Epithelial cell of esophagus (primary cell): ENCODE measurements around the gene OTUD7B.

Source experiments
- DNase-seq: peaks from one replicate; pipeline ENCODE4 v3.0.0; 2010; ENCODE audit warnings: low read depth
- H3K4me3 ChIP-seq: 2 replicates; pipeline ENCODE4 v1.5.1; 2011; ENCODE audit warnings: mild to moderate bottlenecking, low read length, control low read depth
- CTCF ChIP-seq: IDR thresholded peaks from 2 replicates; pipeline ENCODE4 v1.5.1; 2011; ENCODE audit warnings: low read depth, mild to moderate bottlenecking, low read length, control low read depth, inconsistent platforms; ENCODE audit not compliant: insufficient read depth; ENCODE audit errors: missing control alignments

Gene OTUD7B

GRCh38 chr1:149937759-149938158 lies 72.8 kb downstream of the OTUD7B start:
- TF ChIP-seq CTCF = no peak
- H3K4me3 ChIP-seq = no peak overlapping the region
- DNase-seq = no peak

- peak; percentile 94 for DNase-seq
- peak overlapping the region; percentile 72 for H3K4me3 ChIP-seq
- peak; percentile 12 for TF ChIP-seq CTCF
Observed at GRCh38 chr1:149936992-149937705, 73.4 kb downstream of the OTUD7B start.

GRCh38 chr1:149936170-149936991 lies 74.1 kb downstream of the OTUD7B start, which contains the start of gene MTMR11:
Gene MTMR11, minus strand, starts transcription at chr1:149936879. Its CDS starts 232 bp downstream, at chr1:149936647.
- peak within 1 kb of the TSS; percentile 72 for H3K4me3 ChIP-seq
- no peak for TF ChIP-seq CTCF
- peak; percentile 51 for DNase-seq

GRCh38 chr1:149934356-149934755 lies 76.2 kb downstream of the OTUD7B start:
- TF ChIP-seq CTCF = no peak
- no peak for DNase-seq
- no peak overlapping the region for H3K4me3 ChIP-seq

- no peak overlapping the region for H3K4me3 ChIP-seq
- no peak for TF ChIP-seq CTCF
- DNase-seq = no peak
Observed at GRCh38 chr1:149933208-149933607, 77.3 kb downstream of the OTUD7B start.

GRCh38 chr1:149932474-149932873 lies 78.1 kb downstream of the OTUD7B start:
- TF ChIP-seq CTCF = no peak

More at GRCh38 chr1:149932474-149932873, 78.1 kb downstream of the OTUD7B start:
- no peak overlapping the region for H3K4me3 ChIP-seq
- DNase-seq = no peak
